GM21381 (cell line): ENCODE measurements around the gene MARCHF2.
"Not testable (repeated sequence)": the region's sequence is repeated elsewhere in the genome, so short reads cannot be mapped to it uniquely, and the experiment has no call there.

Source experiments
- ATAC-seq: cut with Tn5 transposase; IDR thresholded peaks from one replicate; pipeline ENCODE4 v1.9.1; 2021; ENCODE audit warnings: mild to moderate bottlenecking, moderate library complexity; ENCODE audit not compliant: unreplicated experiment

MARCHF2 gene

DNA sequence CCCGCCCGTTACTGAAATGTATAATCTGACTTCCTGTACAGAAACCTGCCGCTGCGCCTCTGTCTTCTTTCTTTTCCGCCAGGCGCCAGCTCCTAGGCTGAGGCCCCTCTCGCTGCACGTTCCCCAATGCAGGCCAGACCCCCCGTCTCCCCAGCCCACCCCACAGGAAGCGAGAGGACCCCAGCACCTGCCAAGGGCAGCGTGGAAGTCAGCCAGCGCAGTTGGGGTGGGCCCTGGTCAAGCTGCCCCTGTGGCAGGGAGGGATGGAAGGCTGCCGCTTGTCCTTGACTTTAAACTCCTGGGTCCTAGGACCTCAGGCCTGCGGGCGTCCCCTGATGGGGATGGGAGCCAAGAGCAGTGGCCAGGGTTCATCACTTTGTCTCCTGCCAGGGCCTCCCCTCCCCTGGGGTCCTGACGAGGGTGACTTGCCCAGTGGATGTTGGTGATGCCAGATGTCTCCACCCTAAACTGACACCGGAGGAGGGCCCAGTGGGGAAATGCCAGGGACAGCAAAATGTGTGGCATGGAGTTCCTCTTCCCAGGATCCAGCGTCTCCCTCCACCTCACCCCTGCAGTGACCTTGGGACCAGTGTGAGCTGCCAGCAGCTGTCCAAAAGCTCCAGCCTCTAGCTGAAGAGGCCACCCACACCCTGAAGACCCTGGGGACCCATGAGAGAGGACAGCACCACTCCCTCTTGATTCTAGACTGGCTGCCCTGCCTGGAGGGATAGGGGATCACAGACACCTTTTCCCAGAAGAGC lies 8.5 kb upstream of the MARCHF2 start:
- ATAC-seq: no peak

- ATAC-seq: not testable (repeated sequence)
Observed at GRCh38 chr19:8410718-8411117, 2.4 kb upstream of the MARCHF2 start.

- no peak for ATAC-seq
Observed at GRCh38 chr19:8413629-8413995, 507 bp downstream of the MARCHF2 start.

- ATAC-seq: no peak
Observed at GRCh38 chr19:8416796-8417195, 3.7 kb downstream of the MARCHF2 start.

DNA sequence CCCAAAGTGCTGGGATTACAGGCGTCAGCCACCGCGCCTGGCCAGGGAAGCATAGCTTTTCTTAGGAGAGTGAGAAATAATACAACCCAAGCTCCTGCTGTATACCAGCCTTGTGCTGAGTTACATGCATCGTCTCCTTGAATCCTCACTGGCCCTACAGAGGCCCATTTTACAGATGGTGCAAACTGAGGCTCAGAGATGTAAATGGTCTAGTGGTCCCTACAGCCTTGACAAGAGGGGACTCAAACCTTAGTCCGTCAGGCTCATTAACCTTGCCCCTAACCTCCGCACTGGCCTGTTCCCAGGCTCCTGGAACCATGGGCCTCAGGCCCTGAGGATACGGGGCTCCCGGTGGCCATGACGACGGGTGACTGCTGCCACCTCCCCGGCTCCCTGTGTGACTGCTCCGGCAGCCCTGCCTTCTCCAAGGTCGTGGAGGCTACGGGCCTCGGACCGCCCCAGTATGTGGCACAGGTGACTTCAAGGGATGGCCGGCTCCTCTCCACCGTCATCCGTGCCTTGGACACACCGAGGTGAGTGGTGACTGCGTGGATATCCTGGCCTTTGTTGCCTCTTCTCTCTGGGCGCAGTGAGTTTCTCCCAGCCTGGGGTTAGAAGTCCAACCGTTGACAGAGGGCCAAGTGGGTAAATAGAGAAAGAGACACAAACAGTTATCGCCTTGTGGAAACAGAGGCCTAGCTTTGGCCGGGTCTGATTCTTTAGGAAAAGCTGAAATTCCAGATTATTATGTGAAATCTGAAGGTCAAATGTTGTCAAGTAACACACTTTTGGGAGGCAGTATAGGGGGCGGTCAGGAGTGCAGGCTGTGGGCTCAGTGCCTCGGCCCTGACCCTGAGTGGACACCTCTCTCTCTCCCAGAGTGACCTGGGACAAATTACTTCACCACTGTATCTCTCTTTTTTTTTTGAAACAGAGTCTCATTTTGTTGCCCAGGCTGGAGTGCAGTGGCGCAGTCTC lies 8.7 kb downstream of the MARCHF2 start:
- ATAC-seq: no peak

DNA sequence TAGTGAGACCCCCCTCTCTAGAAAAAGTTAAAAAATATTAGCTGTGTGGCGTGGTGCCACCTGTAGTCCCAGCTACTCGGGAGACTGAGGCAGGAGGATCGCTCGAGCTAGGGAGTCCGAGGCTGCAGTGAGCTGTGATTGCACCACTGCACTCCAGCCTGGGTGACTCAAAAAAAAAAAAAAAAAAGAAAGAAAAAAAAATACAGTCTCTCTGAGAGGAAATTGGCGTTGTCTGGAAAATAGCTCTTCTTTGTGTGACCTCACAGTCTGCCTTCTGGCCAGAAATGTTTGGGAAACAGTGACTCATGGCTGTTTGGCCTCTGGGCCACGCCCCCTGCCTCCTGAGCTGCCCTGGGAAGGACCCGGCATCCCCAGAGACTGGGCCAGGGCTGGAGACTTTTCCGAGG lies 10.7 kb downstream of the MARCHF2 start:
- ATAC-seq: no peak

DNA sequence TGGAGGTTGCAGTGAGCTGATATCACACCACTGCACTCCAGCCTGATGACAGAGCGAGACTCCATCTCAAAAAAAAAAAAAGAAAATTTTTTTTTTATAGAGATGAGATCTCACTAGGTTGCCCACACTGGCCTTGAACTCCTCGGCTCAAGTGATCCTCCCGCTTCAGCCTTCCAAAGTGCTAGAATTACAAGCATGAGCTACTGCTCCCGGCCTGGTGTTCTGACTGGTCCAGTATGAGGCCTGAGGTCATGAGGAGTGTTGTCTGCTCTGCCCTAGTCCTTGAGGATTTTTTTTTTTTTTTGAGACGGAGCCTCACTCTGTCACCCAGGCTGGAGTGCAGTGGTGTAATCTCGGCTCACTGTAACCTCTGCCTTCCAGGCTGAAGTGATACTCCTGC lies 12.2 kb downstream of the MARCHF2 start:
- ATAC-seq: not testable (repeated sequence)

- ATAC-seq: no peak
Observed at GRCh38 chr19:8426283-8426682, 13.2 kb downstream of the MARCHF2 start.

GRCh38 chr19:8429044-8429443 lies 15.9 kb downstream of the MARCHF2 start:
- ATAC-seq: no peak

DNA sequence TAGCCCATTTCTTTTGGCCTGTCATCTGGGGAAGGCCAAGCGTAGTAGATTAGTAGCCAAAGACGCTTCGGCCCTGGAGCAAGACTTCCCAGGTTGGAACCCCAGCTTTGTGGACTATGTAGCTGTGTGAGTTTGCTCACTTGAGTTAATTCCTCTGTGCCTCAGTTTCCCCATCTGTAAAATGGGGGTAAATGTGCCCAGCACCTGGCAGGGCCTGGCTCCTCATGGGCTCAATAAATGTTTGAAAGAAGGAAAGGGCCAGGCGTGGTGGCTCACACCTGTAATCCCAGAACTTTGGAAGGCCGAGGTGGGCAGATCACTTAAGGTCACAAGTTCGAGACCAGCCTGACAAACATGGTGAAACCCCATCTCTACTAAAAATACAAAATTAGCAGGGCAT lies 16.7 kb downstream of the MARCHF2 start:
- no peak for ATAC-seq

GRCh38 chr19:8430650-8431049 lies 17.5 kb downstream of the MARCHF2 start:
- no peak for ATAC-seq

DNA sequence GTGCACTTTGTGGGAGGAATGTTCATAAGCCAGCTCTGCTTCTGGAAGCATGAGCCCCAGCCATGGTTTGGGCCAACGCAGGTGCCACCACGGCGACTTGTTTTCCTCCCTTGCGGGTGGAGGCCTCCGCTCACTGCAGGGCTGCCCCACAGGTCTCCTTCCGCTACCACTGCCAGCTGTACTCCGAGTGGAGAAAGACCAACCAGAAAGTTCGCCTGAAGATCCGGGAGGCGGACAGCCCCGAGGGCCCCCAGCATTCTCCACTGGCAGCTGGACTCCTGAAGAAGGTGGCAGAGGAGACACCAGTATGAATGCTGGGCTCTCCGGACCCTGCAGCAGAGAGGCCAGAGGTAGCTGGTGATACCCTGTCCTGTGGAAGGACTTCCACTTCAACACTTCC lies 25.1 kb downstream of the MARCHF2 start:
- no peak for ATAC-seq

- no peak for ATAC-seq
Observed at GRCh38 chr19:8441725-8442544, 28.8 kb downstream of the MARCHF2 start.

GRCh38 chr19:8444140-8444676 lies 31.1 kb downstream of the MARCHF2 start:
- not testable (repeated sequence) for ATAC-seq

DNA sequence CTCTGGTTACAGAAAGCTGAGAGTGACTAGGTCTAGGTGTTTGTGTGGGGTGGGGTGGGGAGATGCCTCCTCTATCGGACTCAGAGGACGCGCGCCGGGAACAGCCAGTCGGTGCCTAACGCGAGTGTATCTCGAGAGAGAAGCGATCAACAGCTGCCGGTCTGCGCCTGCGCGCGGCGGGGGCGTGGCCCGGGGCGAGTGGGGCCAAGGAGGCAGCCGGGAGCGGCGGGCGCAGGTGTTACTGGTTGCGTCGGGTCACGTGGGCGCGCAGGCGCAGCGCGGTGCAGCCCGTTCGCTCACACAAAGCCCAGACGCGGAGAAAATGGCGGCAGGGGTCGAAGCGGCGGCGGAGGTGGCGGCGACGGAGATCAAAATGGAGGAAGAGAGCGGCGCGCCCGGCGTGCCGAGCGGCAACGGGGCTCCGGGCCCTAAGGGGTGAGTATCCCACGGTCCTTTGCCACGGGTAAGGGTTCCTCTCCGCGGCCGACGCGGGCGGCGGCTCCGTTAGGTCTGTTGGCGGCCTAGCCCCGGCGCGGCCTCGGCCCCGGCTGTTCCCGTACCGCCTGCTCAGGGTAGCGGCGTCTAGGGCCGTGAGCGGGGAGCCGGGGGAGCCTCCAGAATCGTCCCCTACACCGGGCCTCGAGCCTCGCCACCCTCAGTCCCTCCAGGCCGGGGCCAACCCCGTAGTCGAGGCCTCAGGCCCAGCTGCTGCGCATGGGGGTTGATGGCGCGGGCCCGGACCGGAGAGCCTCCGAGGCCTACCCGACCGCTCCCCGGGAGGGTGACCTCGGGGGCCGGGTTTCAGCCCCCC lies 31.8 kb downstream of the MARCHF2 start, which contains the start of gene HNRNPM:
TSS of gene HNRNPM (plus strand) at position 299 of the 811 bp plus-strand sequence. CDS start at position 323, 24 bp downstream.
- ATAC-seq: peak; percentile 89

DNA sequence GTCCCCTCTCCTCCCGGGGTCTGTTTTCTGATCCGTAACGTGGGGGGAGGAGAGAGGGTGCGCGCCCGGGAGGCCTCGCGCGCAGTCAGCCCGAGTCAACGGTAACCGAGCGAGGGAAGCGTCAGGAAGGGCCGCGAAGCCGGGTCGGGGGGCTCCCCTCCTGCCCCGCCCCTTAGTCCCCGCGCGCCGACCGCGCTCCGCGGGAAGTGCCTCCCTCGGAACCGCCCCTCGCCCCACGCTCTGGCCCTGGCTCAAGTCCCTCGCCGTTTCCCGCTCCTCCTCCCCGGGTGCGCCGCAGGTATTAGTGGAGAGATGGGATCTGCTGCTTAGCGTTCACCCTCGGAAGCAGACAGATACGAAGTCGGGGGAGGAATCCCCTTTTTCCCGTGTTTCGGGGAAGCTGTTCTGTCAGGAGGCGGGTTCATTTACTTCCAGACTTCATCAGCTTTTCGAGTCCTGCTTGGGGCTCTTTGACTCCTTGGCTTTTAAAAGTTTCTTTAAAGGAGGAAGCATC lies 32.4 kb downstream of the MARCHF2 start:
- peak; percentile 12 for ATAC-seq

- no peak for ATAC-seq
Observed at GRCh38 chr19:8446061-8446709, 33.1 kb downstream of the MARCHF2 start.

DNA sequence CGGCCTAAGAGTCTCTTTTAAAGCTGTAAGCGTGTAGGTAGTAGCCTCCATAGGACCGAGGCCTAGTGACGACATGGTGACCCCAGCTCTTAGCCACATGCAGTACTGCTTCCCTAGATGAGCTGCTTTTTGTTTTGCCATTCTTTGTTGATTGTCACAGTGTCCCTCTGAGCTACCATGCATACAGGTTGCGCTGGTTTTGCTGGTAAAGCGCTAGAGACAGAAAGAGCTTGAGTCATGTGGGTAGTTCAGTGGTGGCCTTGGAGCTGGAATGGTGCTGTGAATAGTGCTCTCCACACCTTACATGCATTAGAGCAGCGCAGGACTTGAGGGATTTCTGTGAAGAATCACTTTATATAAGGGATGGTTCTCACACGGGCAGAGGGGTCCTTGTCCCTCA lies 36.7 kb downstream of the MARCHF2 start:
- ATAC-seq: no peak

- ATAC-seq: no peak
Observed at GRCh38 chr19:8451377-8451776, 38.3 kb downstream of the MARCHF2 start.
